HepG2 (cell line): ENCODE data around the gene MPST. TPM values are rescaled to one million over a fixed set of nuclear protein-coding genes. Genes with fewer than 3 reads are reported as not detected.
A peak's percentile ranks its signal among the peaks of the same experiment; 100 is the strongest.

ENCODE experiments used
- ATAC-seq: fragments of 200-7000 bp; cut with Tn5 transposase; 3 replicates; pipeline ENCODE4 v1.9.1; 2020; ENCODE audit warnings: mild to moderate bottlenecking, moderate library complexity
- BruUV-seq: library from RNA; stranded (reverse); fragments of 400-500 nt; replicated peaks from 2 replicates; lab custom pipeline; 2021; lab: Mats Ljungman, UMichigan
- CTCF ChIA-PET: fragments of 300-600 bp; formaldehyde crosslinking; extraction: SDS; loops from one replicate; lab custom pipeline; 2021; ENCODE audit warnings: low total read pairs, inconsistent platforms, low intra/inter-chr PET ratio; lab: Yijun Ruan, JAX
- POLR2A ChIA-PET: fragments of 350-600 bp; sonication (Branson Sonifier 250); formaldehyde crosslinking; loops from one replicate; lab custom pipeline; 2020; ENCODE audit warnings: antibody characterized with exemption, inconsistent platforms; lab: Yijun Ruan, JAX
- DNase-seq: peaks from one replicate; pipeline ENCODE4 v3.0.0-alpha.2; 2015; ENCODE audit warnings: low spot score
- FAIRE-seq: peaks from 3 replicates; lab custom pipeline; 2011; peaks lifted over from hg19 to GRCh38; lab: Jason Lieb, UNC
- H2AFZ ChIP-seq: one replicate; pipeline ENCODE4 v1.6.1; 2011; ENCODE audit warnings: low read length, inconsistent platforms
- H3K27ac ChIP-seq: fragments of 300-600 bp; 3 replicates; pipeline ENCODE4 v1.8.0; 2011; ENCODE audit warnings: mixed run types, mild to moderate bottlenecking, mixed read lengths, low read length, inconsistent platforms; ENCODE audit not compliant: insufficient read depth; ENCODE audit errors: extremely low read length
- H3K27me3 ChIP-seq, 2 experiments: fragments of 200-600 bp in 1 of 2; 2 replicates in 1 of 2; 3 replicates in 1 of 2; pipeline versions ENCODE4 v1.6.0 to v1.8.0; 2011; ENCODE audit warnings: low read length in 2 of 2, mild to moderate bottlenecking in 2 of 2, moderate library complexity in 2 of 2, inconsistent platforms in 1 of 2; ENCODE audit not compliant: insufficient read depth in 2 of 2, control insufficient read depth in 1 of 2
- H3K36me3 ChIP-seq, 2 experiments: fragments of 200-600 bp in 1 of 2; replicated peaks in 1 of 2; 2 replicates in 1 of 2; 3 replicates in 1 of 2; pipeline versions ENCODE4 v1.5.1 to v1.8.0; 2011; ENCODE audit warnings: low read length in 2 of 2, inconsistent platforms in 1 of 2; ENCODE audit not compliant: insufficient read depth in 2 of 2, control insufficient read depth in 1 of 2
- H3K4me1 ChIP-seq: 2 replicates; pipeline ENCODE4 v1.5.1; 2012; ENCODE audit warnings: low read length, inconsistent platforms; ENCODE audit not compliant: insufficient read depth
- H3K4me2 ChIP-seq: 2 replicates; pipeline ENCODE4 v1.6.0; 2011; ENCODE audit warnings: low read depth, low read length, inconsistent platforms
- H3K4me3 ChIP-seq, 3 experiments: fragments of 200-600 bp in 1 of 3; sonication (generic), shearing (Covaris generic) in 1 of 3; replicated peaks in 1 of 3; 2 replicates each; pipeline ENCODE4 v1.5.1; 2011 to 2016; ENCODE audit warnings: low read length in 3 of 3, inconsistent platforms in 2 of 3, low read depth in 2 of 3, mild to moderate bottlenecking in 2 of 3, control low read depth in 1 of 3, mixed read lengths in 1 of 3; ENCODE audit not compliant: insufficient read depth in 1 of 3
- H3K79me2 ChIP-seq: one replicate; pipeline ENCODE4 v1.6.1; 2011; ENCODE audit warnings: low read length, inconsistent platforms; ENCODE audit not compliant: insufficient read depth
- H3K9ac ChIP-seq: 2 replicates; pipeline ENCODE4 v1.6.0; 2011; ENCODE audit warnings: mild to moderate bottlenecking, low read depth, low read length, inconsistent platforms; ENCODE audit not compliant: insufficient read depth
- H3K9me3 ChIP-seq: 2 replicates; pipeline ENCODE4 v1.5.1; 2012; ENCODE audit warnings: mild to moderate bottlenecking, low read length
- H4K20me1 ChIP-seq: 2 replicates; pipeline ENCODE4 v1.6.0; 2011; ENCODE audit warnings: inconsistent platforms, mild to moderate bottlenecking, low read length, moderate library complexity; ENCODE audit not compliant: insufficient read depth
- HNRNPL ChIP-seq: fragments of 200-400 bp; formaldehyde crosslinking; IDR thresholded peaks from 2 replicates; pipeline ENCODE4 v1.6.1; 2017; ENCODE audit warnings: mild to moderate bottlenecking, low read depth, low read length
- RBM22 ChIP-seq: fragments of 200-400 bp; formaldehyde crosslinking; optimal IDR thresholded peaks from 2 replicates; pipeline ENCODE3; 2017; ENCODE audit warnings: mild to moderate bottlenecking, low read length, moderate library complexity
- SNRNP70 ChIP-seq: fragments of 200-400 bp; formaldehyde crosslinking; IDR thresholded peaks from 2 replicates; pipeline ENCODE4 v1.6.1; 2017; ENCODE audit warnings: mild to moderate bottlenecking, low read depth, low read length, moderate library complexity
- ZNF275 ChIP-seq: sonication (generic); formaldehyde crosslinking; IDR thresholded peaks from 2 replicates; pipeline ENCODE4 v1.8.0; 2022; ENCODE audit warnings: missing genetic modification reagents, mild to moderate bottlenecking, inconsistent platforms, borderline replicate concordance
- ZNF468 ChIP-seq: sonication (generic); formaldehyde crosslinking; IDR thresholded peaks from 2 replicates; pipeline ENCODE4 v1.8.0; 2022; ENCODE audit warnings: mild to moderate bottlenecking, moderate library complexity, missing genetic modification reagents
- ZNF687 ChIP-seq: sonication (generic); formaldehyde crosslinking; IDR thresholded peaks from 2 replicates; pipeline ENCODE4 v1.5.1; 2020; ENCODE audit warnings: mild to moderate bottlenecking, missing genetic modification reagents, moderate library complexity
- WGBS: methylation state at CpG from one replicate; pipeline ENCODE4 v1.1.6; 2017; ENCODE audit warnings: low lambda C conversion rate; 5-methylcytosine and 5-hydroxymethylcytosine counted together
- in situ Hi-C: cut with HindIII; loops from 2 replicates; pipeline ENCODE4 v1.10.0; 2017; ENCODE audit warnings: low pct_unique_long_range_greater_than_20kb; ENCODE audit not compliant: extremely low pct_ligation_motif_present
- intact Hi-C: fragments of 100-400 bp; cut with micrococcal nuclease; formaldehyde crosslinking; loops from one replicate; pipeline ENCODE4 v1.10.0; 2022; ENCODE audit not compliant: unreplicated experiment
- polyA plus RNA-seq, 8 experiments: library from polyadenylated mRNA; depleted of rRNA in 3 of 8; stranded (reverse) in 7 of 8; unstranded in 1 of 8; fragments of >200 nt; fragmentation: Illumina TruSeq in 4 of 8; extraction: Trizol in 4 of 8; gene quantifications; 2 replicates each; pipeline versions ENCODE4 v1.2.1 to v1.2.3, GENCODE V29; 2011 to 2016; ENCODE audit warnings: low read depth in 4 of 8, missing spikeins in 1 of 8, mixed read lengths in 1 of 8; ENCODE audit not compliant: insufficient read depth in 1 of 8
- total RNA-seq, 5 experiments: library from RNA; depleted of rRNA; stranded (reverse); fragments of >200 nt; fragmentation: Illumina TruSeq; extraction: Trizol; gene quantifications; 2 replicates each; pipeline ENCODE4 v1.2.3, GENCODE V29; 2016; ENCODE audit warnings: low read depth in 1 of 5
- TF ChIP-seq, protein P1 (sequence below): sonication (generic); formaldehyde crosslinking; IDR thresholded peaks from 2 replicates; pipeline ENCODE4 v1.4.0; 2020; ENCODE audit warnings: missing genetic modification reagents

MPST gene
- total and polyA plus RNA-seq, 2 of the 13 experiments (the other 11 are each of a cell fraction or from before 2014, with no cell fraction given): 133 to 141 TPM

GRCh38 chr22:37027556-37027955 lies 8.0 kb downstream of the MPST start (continued):
- TF ChIP-seq ZNF687 (CRISPR knock-in tag): 0 out of 2 replicates have a peak, but pooled peaks have one; percentile 18
- no peak for TF ChIP-seq ZNF275
- TF ChIP-seq, all 625 proteins: peak for 5

DNA sequence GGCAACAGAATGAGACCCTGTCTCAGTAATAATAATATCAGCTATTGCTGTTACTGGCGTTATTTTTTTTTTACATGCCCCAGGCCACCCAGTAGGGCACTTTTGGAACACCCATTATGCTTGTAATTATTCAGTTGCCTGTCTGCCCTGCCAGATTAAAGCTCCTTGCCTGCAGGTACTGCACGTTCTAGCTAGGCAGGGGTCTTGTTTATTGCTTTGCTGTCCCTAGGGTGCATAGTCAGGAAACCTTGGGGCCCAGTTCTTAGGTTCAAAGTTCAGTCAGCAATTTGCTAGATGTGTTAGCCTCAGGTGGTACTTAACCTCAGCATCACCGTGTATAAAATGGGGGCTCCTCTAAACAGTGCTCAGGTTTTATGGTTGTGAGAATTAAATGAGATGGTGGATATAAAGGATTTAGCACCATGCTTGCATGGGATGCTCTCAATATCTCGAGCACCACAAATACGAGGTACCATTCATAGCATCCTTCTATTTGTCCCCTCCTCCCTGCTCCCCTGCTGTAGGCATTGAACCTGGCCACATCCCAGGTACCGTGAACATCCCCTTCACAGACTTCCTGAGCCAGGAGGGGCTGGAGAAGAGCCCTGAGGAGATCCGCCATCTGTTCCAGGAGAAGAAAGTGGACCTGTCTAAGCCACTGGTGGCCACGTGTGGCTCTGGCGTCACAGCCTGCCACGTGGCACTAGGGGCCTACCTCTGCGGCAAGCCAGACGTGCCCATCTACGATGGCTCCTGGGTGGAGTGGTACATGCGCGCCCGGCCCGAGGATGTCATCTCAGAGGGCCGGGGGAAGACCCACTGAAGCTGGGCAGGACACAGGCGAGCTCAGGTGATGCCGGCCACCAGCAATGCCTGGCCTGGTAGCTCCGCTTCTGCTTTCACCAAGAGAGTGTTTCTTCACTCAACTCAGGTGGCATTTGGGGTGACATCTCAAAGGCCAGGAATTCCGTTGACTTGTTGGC lies 9.4 kb downstream of the MPST start:
- POLR2A ChIA-PET: interaction anchor here (1.5 to 13.3 kb wide), 3 partner anchors 10 to 499 kb away, joined by 3 to 383 read pairs (median 227); partner anchors contain the start of genes EIF3D, MPST and TST
- H3K27ac ChIP-seq: peak overlapping the region; percentile 99
- FAIRE-seq (no peak), ATAC-seq (no peak), DNase-seq (no peak)
- peaks cover 13 to 41% of the 10 kb centered on the region in 2 experiments for H3K36me3 ChIP-seq
- H2AFZ ChIP-seq: no peak overlapping the region
- 92% methylated on average over 16 of the region's 22 CpGs for WGBS
- intact Hi-C loops: no loop called here
- no peaks in the 10 kb centered on the region for H3K27me3 ChIP-seq
- H3K79me2 ChIP-seq: peaks cover 11% of the 10 kb centered on the region
- H3K9me3 ChIP-seq: no peaks in the 10 kb centered on the region
- in situ Hi-C loops: no loop called here
- no peak overlapping the region for H3K4me2 ChIP-seq
- H3K9ac ChIP-seq: no peak overlapping the region
- H4K20me1 ChIP-seq: no peaks in the 10 kb centered on the region
- H3K4me1 ChIP-seq: peaks cover 95% of the 10 kb centered on the region
- CTCF ChIA-PET: no interaction called here
- 0 out of 6 replicates have a peak overlapping the region, but pooled peaks of 1 of the 3 experiments have one; percentile 0 for H3K4me3 ChIP-seq
- BruUV-seq: no TSS peak
- no peak for TF ChIP-seq SNRNP70
- peak; percentile 20 for TF ChIP-seq RBM22
- TF ChIP-seq, protein P1, sequence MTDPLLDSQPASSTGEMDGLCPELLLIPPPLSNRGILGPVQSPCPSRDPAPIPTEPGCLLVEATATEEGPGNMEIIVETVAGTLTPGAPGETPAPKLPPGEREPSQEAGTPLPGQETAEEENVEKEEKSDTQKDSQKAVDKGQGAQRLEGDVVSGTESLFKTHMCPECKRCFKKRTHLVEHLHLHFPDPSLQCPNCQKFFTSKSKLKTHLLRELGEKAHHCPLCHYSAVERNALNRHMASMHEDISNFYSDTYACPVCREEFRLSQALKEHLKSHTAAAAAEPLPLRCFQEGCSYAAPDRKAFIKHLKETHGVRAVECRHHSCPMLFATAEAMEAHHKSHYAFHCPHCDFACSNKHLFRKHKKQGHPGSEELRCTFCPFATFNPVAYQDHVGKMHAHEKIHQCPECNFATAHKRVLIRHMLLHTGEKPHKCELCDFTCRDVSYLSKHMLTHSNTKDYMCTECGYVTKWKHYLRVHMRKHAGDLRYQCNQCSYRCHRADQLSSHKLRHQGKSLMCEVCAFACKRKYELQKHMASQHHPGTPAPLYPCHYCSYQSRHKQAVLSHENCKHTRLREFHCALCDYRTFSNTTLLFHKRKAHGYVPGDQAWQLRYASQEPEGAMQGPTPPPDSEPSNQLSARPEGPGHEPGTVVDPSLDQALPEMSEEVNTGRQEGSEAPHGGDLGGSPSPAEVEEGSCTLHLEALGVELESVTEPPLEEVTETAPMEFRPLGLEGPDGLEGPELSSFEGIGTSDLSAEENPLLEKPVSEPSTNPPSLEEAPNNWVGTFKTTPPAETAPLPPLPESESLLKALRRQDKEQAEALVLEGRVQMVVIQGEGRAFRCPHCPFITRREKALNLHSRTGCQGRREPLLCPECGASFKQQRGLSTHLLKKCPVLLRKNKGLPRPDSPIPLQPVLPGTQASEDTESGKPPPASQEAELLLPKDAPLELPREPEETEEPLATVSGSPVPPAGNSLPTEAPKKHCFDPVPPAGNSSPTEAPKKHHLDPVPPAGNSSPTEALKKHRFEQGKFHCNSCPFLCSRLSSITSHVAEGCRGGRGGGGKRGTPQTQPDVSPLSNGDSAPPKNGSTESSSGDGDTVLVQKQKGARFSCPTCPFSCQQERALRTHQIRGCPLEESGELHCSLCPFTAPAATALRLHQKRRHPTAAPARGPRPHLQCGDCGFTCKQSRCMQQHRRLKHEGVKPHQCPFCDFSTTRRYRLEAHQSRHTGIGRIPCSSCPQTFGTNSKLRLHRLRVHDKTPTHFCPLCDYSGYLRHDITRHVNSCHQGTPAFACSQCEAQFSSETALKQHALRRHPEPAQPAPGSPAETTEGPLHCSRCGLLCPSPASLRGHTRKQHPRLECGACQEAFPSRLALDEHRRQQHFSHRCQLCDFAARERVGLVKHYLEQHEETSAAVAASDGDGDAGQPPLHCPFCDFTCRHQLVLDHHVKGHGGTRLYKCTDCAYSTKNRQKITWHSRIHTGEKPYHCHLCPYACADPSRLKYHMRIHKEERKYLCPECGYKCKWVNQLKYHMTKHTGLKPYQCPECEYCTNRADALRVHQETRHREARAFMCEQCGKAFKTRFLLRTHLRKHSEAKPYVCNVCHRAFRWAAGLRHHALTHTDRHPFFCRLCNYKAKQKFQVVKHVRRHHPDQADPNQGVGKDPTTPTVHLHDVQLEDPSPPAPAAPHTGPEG: no peak
- TF ChIP-seq HNRNPL: 0 out of 2 replicates have a peak, but pooled peaks have one; percentile 30
- no peak for TF ChIP-seq ZNF468 (CRISPR knock-in tag)
